ENCODE measurements around the gene ZNF672.
"Not testable (repeated sequence)": the region's sequence is repeated elsewhere in the genome, so short reads cannot be mapped to it uniquely, and the experiment has no call there.

Gene ZNF672

GRCh38 chr1:248813546-248813945, 24.5 kb upstream of the ZNF672 start:
- no peak for DNase-seq

- DNase-seq, result no peak
Observed at GRCh38 chr1:248814351-248814750, 23.7 kb upstream of the ZNF672 start.

DNA sequence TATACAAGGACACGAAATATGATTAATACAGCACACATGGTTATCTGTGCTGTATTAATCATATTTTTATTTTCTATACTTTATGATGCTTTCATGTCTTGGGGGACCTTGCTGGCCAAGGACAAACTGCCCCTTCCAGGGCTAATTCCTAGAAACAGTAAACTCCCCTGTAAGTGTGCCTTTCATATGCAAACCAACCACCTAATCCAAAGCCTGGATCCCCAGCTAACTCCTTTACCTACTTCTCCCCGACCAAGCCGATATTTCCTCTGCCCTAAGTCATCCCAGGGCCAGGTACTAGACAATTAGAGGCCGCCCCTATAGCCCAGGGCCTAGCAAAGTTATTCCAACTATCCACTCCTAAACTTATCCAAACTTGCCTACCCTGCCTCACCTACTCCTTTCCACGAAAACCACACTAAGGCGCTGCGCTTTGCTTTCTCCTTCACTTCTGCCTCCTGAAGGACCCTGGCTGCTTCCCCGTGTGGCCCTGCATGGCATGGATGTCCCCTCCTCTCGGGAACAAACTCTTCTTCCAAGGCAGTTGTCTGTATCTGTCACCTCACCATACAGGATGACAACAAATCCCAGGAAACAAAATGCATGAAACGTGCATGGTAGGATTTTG, 22.5 kb upstream of the ZNF672 start:
- DNase-seq, result peak in 1 of 2 donors; percentile 11

DNA sequence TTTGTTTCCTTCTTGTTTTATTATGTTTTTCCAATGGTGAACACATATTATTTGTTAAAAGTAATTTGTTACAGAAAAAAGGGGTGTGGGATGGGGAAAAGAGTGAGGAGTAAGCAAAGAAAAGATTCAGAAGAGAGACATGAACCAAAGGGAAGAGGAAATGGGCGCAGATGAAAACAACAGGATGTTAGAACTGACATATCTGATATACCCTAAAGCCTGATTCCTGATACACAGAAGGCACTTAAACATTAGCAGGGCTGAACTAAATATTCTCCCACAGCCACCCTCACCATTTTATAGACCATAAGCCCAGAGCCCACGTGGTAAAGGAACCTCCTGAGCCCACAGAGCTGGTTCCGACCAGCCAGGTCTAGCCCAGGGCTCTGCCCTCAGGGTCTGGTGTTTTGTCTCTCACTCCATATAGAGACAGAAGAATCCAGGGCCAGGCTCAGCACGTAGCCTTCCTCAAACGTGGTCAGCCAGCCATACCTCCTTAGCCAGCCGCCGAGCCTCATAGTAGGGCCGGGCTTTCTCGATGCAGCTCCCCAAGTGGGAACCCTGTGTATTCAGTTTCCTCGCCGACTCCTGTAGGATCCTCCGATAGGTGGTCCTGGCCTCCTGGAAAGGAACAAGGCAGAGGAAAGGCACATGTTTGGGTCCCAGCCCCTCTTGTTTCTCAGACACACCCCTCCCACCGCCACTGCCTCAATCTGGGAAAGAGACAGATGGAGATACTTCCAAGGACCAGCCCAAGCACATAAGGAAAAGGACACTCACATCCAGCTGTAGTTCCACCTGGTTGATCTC, 21.8 kb upstream of the ZNF672 start:
- DNase-seq, result peak in 1 of 2 donors; percentile 13

DNA sequence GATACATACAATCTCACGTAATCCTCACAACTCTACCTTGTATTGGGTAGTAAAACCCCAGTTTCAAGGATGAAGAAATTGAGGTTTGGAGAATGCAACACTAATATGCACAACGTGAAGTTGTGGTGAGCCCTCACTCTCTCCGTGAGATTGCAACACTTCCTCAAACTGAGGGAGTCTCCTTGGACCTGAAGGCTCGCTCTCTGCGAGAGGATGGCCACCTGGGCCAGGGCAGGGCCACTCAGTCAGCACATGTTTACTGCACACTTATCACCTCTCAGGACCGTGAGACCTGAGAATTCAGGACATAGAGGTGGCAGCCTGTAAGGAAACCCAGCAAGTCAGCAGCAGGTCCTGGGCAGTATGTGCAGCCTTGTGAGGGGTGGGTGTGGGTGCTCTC, 21.0 kb upstream of the ZNF672 start:
- DNase-seq, result peak in 1 of 2 donors; percentile 15

DNA sequence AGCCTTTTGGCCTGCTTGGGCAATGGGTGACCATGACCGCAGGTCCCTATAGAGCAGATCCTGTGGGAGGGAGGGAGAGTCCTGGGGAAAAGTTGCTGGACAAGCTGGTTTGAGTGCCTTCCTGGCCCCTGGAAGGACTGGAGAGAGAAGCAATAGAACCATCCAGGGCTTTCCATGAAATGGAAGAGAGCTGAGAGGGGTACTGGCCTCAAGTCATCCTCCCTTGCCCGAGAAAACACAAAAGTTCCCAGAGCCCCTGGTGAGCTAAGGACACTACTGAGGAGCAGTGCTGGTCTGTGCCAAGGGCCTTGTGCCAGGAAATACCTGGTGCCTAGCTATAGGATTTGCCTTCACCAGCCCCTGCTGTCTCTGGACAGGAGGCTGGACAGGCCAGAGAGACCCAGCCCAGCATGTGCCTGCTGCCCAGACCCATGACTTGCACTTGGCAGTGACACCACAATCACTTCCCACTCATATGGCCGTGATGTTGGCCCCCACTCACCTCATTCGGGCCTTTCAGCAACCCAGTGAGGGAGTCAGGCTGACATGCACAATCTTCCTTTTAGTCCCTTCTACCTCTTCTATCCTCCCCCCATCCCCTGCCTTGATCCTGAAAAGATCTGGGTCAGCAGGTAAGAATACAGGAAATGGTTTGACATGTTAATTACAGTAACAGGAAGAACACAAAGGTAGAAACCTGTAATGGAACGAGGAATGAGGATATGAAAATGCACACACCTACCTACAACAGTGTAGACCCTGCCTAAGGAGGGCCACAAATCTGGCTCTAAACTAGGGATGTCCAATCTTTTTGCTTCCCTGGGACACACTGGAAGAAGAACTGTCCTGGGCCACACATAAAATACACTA, 19.3 kb upstream of the ZNF672 start:
- DNase-seq, result peak in 1 of 2 donors; percentile 15

DNA sequence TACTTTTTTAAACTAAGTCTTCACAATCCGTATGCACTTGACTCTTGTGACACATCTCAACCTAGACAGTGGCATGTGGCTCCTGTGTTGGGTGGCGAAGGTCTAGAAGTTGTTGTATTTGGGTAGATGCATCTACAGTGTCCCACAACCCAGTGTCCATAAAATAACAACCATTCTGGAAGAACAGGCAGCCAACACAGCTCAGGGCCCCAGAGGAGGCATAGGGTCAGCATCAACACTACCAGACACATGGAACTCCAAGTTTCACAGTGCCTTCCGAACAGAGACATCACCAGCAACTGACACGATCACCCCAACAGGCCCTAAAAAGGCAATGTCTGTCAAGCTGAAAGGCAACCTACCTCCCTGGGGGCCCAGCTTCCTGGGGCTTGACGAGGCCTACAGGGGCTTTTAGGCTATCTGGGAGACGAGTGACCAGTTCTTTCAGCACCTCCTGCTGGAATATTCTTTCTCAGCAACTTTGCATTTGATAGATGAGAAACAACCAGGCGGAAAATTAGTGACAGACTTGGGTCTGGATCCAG, 17.9 kb upstream of the ZNF672 start:
- peak in 1 of 2 donors; percentile 9 for DNase-seq

- peak in 1 of 2 donors; percentile 14 for DNase-seq
Observed at GRCh38 chr1:248821101-248821500, 16.9 kb upstream of the ZNF672 start.

GRCh38 chr1:248821641-248822040, 16.4 kb upstream of the ZNF672 start:
- peak in 1 of 2 donors; percentile 11 for DNase-seq

- DNase-seq, result peak in 1 of 2 donors; percentile 13
Observed at GRCh38 chr1:248822148-248823032, 15.6 kb upstream of the ZNF672 start.

- DNase-seq, result no peak
Observed at GRCh38 chr1:248823517-248824001, 14.5 kb upstream of the ZNF672 start.

GRCh38 chr1:248824301-248824700, 13.7 kb upstream of the ZNF672 start:
- DNase-seq, result no peak

DNA sequence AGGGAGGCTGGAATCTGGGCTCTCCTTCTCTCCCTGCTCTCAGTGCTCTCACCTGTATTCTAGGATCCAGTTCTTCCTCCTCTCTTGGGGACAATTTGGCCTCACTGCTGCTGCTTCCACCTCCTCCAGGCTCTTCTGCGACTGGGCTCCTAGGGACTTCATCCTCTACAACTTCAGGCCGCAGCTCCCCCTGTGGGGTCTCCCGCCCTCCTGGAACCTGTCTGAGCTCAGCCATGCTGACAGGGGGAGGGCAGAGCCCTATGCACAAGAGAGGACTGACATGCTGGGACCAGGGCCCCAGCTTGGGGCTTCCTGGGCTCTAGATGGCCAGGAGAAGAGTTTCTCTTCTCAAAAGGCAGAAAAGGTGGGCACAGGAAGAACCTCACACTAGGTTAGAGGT, 13.3 kb upstream of the ZNF672 start:
- DNase-seq, result no peak

- DNase-seq, result no peak
Observed at GRCh38 chr1:248825136-248825535, 12.9 kb upstream of the ZNF672 start.

DNA sequence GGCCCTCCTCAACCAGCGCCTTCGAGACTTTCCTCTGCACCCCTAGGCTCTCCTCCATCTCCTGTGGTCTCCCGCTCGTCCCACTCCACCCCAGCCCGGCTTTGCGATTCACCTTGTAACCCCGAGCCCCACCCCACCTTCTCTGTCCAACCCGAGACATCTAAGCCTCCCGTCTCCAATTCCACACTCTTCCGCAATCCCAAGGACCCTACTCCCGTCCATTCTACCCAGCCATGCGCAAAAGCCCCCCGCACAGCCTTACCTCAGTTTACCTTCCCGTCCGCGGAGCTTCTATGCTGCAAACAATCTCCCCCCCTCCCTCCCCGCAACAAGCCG, 12.5 kb upstream of the ZNF672 start:
- no peak for DNase-seq

DNA sequence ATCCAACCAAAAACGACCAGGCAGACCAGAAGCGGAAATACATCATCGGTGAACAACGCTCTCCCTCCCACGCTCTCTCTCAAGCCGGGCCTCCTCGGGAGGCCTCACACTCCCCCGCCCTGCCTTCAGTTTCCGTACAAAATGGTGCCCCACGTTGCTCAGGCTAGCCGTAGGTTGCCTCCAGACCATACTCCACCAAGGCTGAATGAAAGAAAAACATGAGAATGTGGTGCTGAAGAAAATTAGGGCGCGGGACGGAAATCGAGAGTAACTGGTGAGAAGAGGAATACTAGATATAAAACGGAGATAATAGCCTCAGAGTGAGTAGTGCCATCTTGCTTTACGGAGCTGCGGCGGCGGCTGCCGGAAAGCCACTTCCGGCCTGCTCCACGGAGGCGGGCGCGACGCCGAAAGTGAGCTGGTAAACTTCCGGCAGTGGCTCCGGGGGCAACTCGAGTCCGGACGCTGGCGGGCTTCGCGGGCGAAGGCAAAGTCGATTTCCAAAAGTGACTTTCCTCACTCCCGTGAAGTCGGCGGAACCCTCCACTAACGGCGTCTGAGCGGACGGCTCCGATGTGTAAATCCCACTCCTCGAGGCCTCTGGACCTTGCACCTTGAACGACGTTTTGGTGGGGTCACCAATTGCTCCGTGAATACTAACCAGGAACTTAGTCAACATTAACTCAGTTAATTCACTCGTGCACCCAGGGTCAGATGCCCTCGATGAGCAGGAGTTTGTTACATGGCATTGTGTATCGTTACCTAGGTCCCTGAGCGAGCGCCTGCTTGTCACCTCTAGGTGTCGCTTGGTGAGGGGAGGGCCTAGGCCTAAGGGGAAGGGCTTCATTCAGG, 11.9 kb upstream of the ZNF672 start, which contains the start of gene SH3BP5L:
TSS of gene SH3BP5L (minus strand) at position 7 of the 852 bp plus-strand sequence. CDS start 980 bp downstream, outside the sequence.
- DNase-seq, result peak; percentile 87 to 90

GRCh38 chr1:248828845-248829244, 9.2 kb upstream of the ZNF672 start:
- no peak for DNase-seq

DNA sequence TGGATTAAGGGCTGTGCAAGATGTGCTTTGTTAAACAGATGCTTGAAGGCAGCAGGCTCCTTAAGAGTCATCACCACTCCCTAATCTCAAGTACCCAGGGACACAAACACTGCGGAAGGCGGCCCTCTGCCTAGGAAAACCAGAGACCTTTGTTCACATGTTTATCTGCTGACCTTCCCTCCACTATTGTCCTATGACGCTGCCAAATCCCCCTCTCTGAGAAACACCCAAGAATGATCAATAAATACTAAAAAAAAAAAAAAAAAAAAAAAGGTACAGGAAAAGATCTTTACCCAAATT, 7.4 kb upstream of the ZNF672 start:
- DNase-seq, result not testable (repeated sequence)

- DNase-seq, result no peak
Observed at GRCh38 chr1:248831842-248832241, 6.2 kb upstream of the ZNF672 start.

DNA sequence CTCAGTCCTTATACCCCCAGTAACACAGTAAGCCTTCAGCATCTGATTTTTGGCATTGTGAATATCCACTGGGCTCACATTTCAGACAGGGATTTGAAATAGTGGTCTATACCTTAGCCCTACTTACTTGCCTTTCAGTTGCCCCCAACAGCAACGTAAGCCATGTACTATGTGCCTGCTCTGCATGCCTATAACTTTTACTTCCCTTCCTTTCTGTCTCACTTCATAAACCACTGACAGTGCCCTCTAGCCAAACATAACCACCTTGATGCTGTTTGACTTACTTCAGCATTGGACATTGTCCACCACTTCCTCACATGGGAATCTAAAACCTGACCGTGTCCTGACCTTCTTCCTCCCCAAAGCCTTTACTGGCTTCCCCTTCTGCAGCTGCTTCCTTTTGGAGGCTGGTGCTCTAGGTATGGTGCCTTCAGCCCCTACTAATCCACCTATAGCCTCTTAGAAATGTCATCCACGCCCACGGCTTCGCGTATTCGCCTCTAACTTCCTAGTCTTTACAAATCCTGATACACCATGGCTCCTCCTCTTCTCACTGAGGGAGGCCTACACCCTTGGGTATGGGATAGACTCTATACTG, 3.6 kb upstream of the ZNF672 start:
- no peak for DNase-seq

Measured in stimulated activated CD4-positive, alpha-beta T cell treated with anti-CD3 and anti-CD28 coated beads, Interleukin-2, amount 100 ng/mL, for 24 hours (primary cell).